Posterior cingulate gyrus (tissue), 11 donors: ENCODE data around the gene SPARC.

Experiments used
- DNase-seq, 10 donors: peaks; one replicate each; pipeline versions ENCODE4 v3.0.0 to v3.0.0-alpha.2; 2020 to 2021; ENCODE audit warnings: mixed read lengths in 3 of 10
- intact Hi-C: fragments of 100-400 bp; cut with DNase I; formaldehyde crosslinking; loops from one replicate; pipeline ENCODE4 v1.15.1; 2023

The SPARC gene

DNA sequence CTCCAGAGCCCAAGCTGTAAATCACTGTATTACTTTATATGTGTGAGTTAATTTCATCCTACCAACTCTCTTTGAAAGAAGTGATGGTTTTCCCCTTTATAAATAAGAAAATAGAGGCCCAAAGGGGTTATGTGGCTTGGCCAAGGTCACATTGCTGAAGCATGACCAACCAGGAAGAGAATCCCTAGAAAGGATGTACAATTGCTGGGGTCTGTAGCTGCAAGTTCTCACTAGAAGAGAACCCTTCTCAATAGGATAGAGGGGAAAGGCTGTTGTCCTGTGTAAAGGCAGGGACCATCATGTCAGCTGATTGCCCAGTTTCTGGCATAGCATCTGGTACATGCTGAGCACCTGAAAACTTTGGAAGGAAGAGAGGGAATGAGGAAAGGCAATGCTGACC, 56.6 kb downstream of the SPARC start:
- intact Hi-C loops = no loop called here

DNA sequence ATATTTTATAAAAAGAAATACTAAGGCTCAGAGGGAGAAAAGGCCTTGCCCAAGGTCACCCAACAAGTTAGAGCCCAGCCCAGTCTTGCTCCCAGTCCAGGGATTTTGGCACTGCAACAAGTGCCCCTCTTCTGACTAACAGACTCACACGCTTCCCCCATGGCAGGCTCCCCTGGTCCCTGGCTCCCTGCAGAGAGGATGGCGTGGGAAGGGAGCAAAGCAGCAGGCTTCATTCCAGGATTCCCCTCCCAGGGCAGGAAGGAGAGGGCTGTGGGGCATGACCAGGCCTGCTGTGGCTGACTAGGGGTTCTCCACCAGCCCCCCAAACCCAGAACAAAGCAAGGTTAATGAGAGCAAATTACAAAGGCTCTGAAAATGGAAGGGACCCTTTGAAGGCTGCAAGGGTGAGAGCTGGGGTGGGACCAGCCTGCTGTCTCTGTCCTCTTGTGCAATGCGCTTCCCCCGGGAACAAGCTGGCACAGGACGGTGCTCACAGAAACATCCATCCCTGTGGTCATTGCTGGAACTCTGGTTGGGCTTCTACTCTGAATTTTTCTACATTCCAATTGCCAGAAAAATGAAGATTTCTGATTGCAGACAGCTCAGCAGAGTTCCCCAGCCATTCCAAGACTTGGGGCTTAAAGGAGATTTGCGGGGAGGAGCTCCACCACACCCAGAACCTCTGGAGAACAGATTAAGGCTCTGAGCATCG, 58.4 kb downstream of the SPARC start:
- intact Hi-C loops = no loop called here
- no peak for DNase-seq

More for the DNA sequence above, 56.6 kb downstream of the SPARC start:
- no peak for DNase-seq

DNA sequence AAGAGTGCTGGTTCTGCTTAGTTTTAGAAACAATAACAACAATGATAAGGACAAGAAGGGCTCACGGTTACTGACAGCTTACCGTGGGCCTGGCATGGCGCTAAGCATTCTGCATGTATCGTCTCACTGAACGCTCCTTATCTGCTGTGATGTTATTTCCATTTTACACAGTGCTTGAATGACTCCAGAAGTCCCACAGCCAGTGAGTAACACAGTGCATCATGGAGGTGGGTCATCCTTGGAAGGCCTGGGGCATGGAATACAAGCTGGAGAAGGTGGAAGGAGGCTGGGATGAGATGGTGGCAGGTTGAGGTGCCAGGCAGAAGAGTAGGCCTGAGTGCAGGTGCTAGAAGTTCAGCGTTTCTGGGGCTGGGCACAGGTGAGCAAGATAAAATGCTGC, 59.1 kb downstream of the SPARC start:
- intact Hi-C loops = no loop called here
- DNase-seq = no peak

GRCh38 chr5:151625285-151625684, 61.4 kb downstream of the SPARC start:
- intact Hi-C loops = no loop called here
- no peak for DNase-seq

- intact Hi-C loops = no loop called here
- DNase-seq = no peak
Measured at GRCh38 chr5:151624476-151624875, 62.2 kb downstream of the SPARC start.

- DNase-seq = no peak
- intact Hi-C loops = no loop called here
Measured at GRCh38 chr5:151622367-151623088, 64.2 kb downstream of the SPARC start.

DNA sequence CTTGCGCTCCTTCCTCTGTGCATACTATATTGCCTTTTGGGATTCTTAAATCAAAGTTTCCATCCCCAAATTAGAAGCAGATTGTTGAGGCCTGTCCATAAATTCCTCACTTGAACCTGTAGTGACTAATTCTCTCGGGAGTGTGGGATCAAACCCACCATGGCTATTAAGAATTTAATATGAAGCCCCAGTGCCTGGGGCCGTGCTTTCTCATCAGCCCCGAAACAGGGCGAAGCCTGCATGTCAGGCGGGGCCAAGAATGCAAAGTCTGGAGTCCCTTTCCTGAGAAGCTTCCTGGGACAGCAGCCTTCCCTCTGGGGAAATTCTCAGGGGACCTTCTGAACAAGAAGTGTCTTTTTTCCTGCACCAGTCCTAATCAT, 66.3 kb downstream of the SPARC start:
- intact Hi-C loops = no loop called here
- no peak for DNase-seq

DNA sequence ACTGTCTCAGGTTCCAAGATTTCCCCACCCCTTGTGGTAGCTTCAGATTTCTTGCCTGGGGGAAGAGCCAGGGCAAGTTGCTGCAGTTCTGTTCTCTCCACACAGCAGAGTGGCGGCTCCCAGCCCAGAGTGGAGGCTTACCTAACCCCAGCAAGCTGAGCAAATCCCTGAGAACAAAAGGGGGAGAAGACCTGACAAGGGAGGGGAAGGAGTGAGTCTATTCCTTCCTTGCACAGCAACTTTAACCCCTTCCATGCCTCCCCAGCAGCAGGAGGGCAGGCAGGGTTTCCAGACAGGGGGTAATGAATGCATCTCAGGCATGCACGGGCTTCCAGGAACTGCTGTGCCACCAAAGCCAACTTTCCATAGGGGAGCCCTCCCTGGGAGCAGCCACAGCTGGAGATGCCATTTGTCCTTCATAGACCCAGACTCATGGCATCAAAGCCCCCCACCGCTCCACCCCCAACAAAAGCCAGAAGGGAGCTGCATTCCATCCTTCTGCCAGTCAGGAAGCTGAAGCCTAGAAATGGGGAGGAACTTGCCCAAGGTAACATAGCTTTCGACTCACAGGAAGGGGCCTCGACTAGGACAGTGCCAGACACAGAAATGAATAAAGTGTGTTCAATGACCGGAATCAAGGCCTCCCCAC, 66.8 kb downstream of the SPARC start:
- intact Hi-C loops = no loop called here
- DNase-seq = no peak

DNA sequence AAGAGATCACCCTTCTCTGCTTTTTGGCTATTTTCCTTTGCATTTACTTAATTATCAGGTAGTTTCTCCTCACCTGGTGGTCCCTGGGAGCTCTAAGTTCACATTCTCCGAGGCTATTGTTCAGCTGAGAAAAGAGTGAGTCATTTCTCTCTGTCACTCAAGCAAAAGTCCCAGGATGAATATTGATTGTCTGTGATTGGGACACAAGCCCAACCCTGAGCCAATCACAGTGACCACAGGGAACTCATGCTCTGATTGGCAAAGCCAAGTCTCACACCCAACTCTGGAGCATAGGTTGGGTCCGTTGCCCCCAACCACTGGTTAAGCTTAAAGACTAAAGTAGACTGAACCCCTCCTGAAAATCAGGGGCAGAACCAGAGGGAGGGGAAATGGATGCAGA, 67.8 kb downstream of the SPARC start:
- intact Hi-C loops = no loop called here
- DNase-seq = no peak

DNA sequence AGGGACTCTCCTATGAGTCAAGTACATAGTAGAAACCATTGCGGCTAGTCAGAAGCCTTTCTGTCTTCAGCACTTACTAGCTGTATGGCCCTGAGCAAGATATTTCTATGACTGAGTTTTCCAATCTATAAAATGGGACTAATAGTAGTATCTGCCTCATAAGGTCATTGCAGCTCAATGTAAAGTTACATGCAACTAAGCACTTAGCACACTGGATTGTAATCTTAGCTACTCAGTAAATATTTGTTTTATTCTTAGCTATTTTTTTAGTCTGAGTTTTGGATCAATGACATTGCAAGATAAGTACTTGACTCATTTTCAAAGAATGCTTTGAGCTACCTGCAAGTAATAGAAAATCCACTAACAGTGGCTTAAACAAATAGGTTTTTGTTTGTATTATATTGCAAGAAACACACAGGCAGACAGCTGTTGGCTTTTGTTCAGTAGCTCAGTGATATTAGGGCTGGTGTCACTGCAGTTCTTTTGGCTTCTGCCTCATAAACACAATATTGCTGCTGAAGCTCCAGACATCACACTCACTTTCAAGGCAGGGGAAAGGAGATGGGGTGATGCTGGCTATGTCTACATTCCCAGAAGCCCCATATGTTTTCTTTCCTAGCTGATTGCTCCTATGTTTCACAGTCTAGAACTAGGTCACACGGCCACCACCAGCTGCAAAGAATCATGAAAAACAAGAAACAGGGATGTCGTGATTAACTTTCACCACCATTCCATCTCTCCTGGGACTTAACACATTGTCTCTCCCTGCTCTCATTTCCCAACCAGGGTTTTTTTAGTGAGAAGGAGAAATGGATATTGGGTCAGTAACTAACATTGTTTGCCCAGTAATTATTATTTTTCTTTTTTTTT, 68.6 kb downstream of the SPARC start:
- no peak for DNase-seq
- intact Hi-C loops = no loop called here

GRCh38 chr5:151617383-151617840, 69.3 kb downstream of the SPARC start:
- intact Hi-C loops = no loop called here
- DNase-seq = no peak

DNA sequence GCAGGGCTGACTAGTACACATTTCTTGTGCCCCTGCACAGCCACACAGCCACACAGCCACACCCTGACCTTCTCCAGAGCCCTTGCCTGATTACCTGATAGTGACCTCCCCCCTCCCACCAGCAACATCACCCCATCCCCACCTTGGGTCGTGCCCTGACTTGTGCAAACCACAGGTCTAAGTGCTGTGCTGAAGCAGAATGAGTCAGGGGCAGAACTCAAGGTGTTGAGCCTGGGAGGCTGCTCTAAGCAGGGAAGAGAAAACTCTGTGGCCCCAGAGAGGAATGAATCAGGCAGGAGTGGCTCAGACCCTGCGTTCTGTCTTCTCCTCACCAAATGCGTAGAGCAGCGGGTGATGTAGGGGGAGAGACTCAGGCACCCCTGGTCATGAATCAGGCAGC, 71.3 kb downstream of the SPARC start:
- DNase-seq = no peak
- intact Hi-C loops = no loop called here

- no peak for DNase-seq
- intact Hi-C loops = no loop called here
Measured at GRCh38 chr5:151614565-151614964, 72.2 kb downstream of the SPARC start.

DNA sequence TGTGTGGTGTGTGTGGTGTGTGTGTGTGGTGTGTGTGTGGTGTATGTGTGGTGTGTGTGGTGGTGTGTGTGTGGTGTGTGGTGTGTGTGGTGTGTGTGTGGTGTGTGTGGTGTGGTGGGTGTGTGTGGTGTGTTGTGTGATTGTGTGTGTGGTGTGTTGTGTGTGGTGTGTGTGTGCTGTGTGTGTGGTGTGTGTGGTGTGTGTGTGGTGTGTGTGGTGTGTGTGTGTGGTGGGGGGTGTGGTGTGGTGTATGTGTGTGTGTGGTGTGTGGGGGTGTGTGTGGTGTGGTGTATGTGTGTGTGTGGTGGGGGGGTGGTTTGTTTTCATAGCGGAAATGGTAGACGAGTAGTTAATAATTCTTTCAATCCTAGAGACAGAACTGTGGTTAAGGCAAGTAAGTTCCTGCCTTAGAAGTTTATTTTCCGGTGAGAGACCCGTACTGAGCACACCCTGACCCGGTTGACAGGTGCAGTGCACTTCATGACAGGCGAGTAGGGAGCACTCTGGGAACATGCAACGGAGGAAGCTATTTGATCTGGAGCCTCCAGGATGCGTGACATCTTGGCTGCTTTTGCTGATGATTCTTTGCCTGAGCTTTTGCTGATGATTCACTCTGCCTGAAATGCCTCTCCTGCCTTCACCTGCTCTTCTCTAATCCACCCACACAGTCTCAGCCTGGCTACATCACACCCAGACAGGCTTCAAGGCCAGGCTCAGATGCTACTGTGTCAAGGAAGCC, 73.9 kb downstream of the SPARC start:
- intact Hi-C loops = no loop called here
- DNase-seq = peak in 1 of 10 donors; percentile 42

DNA sequence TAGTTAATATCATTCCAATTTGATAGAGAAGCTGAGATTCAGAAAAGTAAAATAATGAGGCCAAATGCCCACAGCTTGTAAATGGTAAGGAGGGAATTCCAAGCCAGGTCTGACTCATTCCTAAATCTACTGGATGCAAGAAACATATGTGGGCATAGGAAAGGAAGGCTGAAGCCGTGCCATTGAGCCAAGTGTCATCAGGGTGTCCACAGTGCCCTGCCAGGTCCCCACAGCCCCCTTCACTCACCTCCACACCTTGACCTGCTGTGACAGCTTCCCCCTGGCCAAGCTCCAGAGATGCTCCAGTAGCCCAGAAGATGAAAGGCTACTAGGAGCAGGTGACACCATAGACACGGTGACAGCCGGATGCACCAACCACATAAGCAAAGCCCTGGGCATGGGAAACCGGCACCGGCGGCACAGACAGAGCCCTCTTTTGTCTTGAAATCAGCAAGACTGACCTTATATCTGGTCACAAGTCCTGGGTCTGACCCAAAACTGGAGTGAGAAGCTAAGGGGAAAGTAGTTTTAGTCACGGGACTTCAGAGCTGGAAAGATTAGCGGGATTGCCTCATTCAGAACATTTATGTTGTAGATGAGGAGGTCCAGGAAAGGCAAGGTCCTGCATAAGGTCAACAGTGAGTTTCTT, 75.5 kb downstream of the SPARC start:
- DNase-seq = no peak
- intact Hi-C loops = no loop called here
